GM19468 (cell line): ENCODE results near the gene SIRT2.
"Not testable (repeated sequence)": the region's sequence is repeated elsewhere in the genome, so short reads cannot be mapped to it uniquely, and the experiment has no call there.

Experiments
- ATAC-seq: cut with Tn5 transposase; IDR thresholded peaks from one replicate; pipeline ENCODE4 v1.9.1; 2021; ENCODE audit warnings: mild to moderate bottlenecking, moderate library complexity, moderate number of reproducible peaks; ENCODE audit not compliant: unreplicated experiment; ENCODE audit errors: extremely low read depth

The SIRT2 gene

DNA sequence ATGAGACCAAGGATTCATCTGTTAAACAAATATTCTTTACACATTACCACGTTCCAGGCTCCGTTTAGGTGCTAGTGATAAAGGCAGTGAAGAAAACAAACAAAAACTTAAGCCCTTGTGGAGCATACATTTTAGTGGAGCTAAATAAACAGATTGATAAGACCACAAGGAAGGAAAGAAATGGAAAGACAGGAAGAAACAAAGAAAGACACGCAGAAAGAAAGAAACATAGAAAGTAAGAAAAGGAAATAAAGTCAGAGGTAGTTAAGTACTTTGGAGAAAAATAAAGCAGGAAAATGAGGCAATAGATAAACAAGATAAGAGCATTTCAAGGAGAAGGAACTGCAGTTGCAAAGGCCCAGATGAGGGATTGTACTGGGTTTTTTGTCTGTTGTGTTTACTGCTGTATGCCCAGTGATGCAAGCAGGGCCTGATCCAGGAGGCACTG, 1.3 kb upstream of the SIRT2 start:
- no peak for ATAC-seq

DNA sequence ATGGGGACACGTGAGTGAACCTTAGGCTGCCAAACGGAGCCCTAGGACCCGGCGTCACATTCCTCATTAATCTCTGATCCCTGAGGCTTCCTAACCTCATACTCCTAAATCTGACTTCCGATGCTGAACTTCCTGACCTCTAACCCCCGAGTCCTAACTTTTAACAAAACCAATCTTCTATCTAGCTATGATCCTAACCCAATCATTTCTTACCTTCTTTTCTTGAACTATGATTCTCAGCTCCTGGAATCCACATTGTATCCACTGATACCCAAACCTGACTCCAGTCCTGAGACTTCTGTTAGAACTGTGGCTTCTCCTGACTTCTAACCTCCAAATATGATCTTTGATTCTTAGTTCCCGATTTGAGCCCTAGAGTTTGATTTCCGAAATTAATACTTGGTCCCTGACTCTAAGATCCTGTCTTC, 798 bp upstream of the SIRT2 start:
- no peak for ATAC-seq

- no peak for ATAC-seq
These were observed 501 bp downstream of the SIRT2 start for GRCh38 chr19:38898788-38899446.

GRCh38 chr19:38894968-38895367, 4.5 kb downstream of the SIRT2 start:
- no peak for ATAC-seq

- ATAC-seq = no peak
These were observed 6.1 kb downstream of the SIRT2 start for GRCh38 chr19:38893341-38893771.

DNA sequence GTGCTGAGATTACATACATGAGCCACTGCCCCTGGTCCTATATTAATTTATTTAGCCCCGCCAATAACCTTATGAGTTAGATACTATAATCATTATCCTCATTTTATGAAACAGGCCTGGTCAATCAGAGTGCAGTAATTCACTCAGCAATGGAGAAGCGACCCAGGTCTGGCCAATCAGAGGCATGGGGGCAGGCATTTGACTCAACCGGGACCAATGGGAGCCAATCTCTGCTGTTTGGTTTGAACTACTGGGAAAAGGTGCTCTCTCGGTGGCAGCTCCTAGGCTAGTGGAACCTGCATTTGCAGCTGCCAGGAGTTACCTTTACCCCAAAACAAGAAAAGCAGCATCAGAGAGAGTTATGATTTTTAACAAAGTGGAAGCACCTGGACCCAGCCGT, 6.6 kb downstream of the SIRT2 start:
- ATAC-seq = no peak

DNA sequence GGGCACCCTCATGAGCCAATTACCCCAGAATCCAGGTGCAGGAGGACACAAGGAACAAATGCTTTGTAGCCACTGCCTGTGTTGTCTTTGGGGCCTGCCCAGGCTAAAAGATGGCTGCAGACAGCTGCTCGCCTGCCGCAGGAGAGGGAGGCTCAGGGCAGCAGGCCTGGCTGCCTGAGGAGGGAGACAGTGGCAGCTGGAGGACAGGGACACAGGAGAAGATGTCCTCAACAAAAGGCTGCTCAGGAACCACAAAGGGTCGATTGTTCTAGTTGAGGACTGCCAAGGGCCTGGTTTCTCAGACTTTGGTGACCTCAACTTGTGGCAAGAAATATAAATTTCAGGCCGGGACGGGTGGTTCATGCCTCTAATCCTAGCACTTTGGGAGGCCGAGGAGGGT, 7.6 kb downstream of the SIRT2 start:
- no peak for ATAC-seq

GRCh38 chr19:38890686-38891085, 8.7 kb downstream of the SIRT2 start:
- ATAC-seq = no peak

DNA sequence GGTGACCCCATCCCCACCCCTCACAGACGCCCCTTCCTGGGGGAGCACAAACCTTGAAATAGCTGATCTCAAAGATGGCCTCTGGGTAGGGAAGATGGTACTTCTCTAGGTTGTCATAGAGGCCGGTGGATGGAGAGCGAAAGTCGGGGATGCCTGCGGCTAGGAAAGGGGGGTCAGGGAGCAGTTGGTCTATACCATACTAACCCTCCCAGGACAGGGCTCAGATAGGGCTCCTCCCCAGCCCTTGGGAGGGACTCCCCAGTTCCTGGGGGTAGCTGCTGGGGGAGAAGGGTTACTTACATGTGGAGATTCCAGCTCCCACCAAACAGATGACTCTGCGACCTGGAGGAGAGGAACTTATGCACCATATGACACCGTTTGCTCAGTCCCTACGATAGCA, 9.6 kb downstream of the SIRT2 start:
- no peak for ATAC-seq

DNA sequence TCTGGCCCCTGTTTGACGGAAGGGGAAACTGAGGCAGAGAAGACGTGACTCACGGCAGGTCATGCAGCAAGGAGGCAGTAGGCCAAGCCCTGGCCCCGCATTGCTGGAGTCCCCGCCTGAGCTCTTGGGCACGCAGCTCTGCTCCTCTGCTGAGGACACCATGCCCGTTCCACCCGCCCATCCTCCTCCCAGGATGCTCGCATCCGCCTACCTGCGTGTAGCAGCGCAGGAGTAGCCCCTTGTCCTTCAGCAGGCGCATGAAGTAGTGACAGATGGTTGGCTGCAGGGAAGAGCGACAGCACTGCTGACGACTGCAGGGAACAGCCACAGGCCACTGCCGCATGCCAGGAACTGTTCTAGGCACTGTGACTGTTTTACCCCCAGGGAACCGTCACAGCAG, 10.5 kb downstream of the SIRT2 start:
- no peak for ATAC-seq

DNA sequence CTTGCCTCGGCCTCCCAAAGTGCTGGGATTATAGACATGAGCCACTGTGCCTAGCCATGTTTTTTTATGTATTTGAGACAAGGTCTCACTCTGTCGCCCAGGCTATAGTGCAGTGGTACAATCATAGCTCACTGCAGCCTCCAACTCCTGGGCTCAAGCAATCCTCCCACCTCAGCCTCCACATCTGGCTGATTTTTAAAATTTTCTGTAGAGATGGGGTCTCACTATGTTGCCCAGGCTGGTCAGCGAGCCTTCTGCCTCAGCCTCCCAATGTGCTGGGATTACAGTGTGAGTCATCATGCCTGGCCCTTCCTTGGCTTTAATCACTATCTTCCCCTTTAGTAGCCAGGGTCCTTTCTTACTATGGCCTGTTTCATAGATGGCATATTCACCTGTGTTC, 14.7 kb downstream of the SIRT2 start:
- not testable (repeated sequence) for ATAC-seq

GRCh38 chr19:38883286-38883685, 16.1 kb downstream of the SIRT2 start:
- no peak for ATAC-seq

DNA sequence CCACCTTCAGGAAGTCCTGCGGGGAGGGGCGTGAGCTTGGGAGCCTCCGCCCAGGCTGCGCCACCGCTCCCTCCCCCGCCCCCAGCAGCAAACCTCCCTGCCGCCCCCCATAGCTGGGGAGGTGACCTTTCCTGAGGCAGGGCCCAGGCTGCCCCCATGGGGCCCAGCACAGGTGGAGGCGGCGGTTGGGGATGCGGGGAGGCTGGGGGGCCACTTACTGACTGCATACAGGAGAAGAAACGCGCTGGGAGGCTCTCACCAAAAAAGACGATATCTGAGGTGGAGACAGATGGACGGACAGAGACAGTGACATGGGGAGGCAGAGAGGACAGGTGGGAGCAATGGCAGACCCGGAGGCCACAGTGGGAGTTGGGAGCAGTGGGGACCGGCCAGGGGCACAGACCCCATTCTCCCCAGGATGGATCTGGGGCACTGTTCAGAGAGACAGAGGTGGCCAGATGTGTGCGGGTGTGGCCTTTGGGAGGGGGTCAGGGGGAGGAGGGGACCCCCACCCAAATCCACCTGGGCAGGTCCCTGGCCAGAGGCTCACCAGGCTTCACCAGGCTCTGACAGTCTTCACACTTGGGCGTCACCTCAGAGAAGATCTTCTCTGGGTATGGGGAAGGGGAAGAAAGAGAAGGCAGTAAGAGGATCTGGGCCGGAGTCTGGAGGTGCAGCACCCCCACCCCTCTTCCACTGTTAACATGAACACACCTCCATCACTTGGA, 18.4 kb downstream of the SIRT2 start:
- no peak for ATAC-seq

DNA sequence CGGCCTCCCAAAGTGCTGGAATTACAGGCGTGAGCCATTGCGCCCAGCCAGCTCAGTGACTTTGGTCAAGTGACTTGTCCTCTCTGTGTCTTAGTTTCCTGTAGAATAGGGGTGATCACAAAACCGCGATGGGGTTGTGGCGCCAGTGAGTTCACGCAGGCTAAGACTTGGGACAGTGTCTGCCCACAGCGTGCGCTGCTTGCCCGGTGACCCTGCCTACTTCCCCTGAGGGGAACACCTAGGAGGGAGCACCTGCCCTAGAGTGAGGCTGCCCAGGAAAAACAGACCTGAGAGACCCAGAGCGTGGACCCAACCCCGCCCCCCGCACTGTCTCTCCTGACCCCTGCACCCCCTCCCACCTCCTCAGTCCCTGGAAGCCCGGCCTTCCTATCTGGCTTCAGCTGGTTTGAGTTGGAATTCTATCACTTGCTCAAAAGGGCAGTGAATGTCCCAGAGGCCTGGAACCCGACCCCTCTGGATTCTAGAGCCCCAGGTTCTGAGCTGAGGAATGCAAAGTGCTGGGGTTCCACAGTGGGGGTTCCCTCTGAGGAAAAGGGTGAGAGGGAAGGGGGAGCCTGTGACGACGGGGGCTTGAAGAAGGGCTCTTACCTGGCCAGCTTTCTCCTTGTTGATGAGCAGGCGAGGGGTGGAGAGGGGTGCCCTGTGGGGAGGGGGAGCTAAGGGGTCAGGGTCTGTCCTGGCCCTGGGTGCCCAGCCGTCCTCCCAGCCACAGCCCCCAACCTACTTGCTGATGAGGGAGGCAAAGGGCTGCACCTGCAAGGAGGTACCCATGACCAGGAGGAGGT, 19.1 kb downstream of the SIRT2 start:
- no peak for ATAC-seq

- ATAC-seq = no peak
These were observed 20.0 kb downstream of the SIRT2 start for GRCh38 chr19:38879400-38879751.

DNA sequence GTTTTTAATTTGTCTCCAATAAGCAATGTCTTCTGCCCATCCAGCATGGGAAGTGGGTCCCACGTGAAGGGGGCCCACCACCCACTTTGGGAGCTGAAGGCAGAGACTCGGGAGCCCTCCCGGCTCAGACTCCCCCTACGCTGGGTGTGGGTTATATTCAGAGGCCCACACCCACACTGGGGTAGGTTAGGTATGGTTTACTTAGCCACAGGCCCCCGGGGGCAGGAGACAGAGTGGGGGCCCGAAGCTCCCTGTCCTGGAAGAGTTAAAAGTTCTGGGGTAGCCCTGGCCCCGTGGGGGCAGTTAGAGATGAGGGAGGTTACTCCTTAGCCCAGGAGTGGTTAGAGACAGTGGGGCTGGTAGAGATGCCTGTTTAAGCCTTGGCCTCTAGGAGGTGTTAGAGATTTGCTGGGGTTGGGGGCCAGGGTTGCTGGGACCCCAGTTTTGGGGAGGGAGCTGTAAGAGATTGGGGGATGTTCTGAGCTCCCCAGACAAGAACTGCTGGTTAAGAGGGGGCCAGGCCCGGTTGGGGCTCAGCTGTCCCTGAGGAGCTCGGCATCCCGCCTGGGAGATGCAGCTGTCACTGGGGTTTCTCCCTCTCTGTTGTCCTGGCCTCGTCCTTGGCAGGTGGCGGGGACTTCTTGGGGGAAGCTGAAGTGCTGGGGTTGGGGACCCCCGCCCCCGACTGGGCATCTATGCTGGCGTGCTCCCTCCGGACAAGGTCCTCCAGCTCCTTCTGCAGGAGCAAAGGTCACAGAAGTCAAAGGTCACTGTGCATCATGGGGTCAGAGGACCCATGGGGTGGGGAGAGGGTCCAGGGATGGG, 20.6 kb downstream of the SIRT2 start:
- no peak for ATAC-seq

DNA sequence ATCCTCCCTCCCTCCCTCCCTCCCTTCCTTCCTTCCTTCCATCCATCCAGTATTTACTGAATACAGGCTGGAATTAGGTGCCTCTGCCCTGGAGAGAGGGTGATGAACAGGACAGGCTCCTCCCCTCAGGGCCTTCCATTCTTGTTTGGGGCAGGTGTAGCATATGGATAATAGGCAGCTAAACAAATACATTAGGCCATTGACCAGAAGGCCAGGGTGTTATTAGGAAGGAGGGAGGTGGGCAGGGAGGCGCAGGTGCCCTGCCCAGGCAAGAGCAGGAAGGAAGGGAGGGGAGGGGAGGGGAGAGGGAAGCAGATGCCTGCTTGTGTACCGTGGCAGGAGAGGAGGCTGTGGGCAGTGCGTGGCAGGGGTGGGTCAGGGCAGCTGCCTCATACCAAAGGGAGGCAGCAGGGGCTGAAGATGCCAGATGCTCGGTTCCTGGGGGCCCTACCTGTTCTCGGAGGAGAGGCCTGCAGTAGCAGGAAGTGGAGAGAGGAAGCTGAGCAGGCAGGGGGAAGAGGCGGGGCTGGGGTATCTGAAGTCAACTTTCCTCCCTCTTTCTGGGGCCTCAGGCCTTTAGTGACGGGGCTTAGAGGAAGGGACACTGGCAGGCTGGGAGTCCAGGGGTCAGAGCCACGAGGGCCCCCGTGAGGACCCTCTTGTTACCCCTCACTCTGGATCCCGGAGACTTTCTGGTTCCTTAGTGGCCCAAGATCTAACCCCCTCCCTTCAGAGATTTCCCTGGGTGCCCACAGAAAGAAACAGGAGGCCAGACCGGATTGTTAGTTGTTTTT, 21.4 kb downstream of the SIRT2 start, which contains the start of gene RINL:
TSS of gene RINL (minus strand) at position 495 of the 794 bp plus-strand sequence. CDS start 1,533 bp downstream, outside the sequence.
- no peak for ATAC-seq

- ATAC-seq = no peak
These were observed 23.6 kb downstream of the SIRT2 start for GRCh38 chr19:38875656-38876395.

- not testable (repeated sequence) for ATAC-seq
These were observed 26.0 kb downstream of the SIRT2 start for GRCh38 chr19:38873400-38873799.
